AG04450 (cell line): ENCODE results near the gene PDHX. TPM values are rescaled to one million over a fixed set of nuclear protein-coding genes. Genes with fewer than 3 reads are reported as not detected.
A peak's percentile ranks its signal among the peaks of the same experiment; 100 is the strongest.
"Not testable (repeated sequence)": the region's sequence is repeated elsewhere in the genome, so short reads cannot be mapped to it uniquely, and the experiment has no call there.

Experiments used
- CTCF ChIA-PET: fragments of 300-600, 350-600 bp; formaldehyde crosslinking; extraction: SDS; loops from one replicate; lab custom pipeline; 2022; ENCODE audit warnings: antibody characterized with exemption, inconsistent platforms; lab: Charles Lee
- POLR2A ChIA-PET: fragments of 350-600 bp; formaldehyde crosslinking; extraction: SDS; loops from one replicate; lab custom pipeline; 2021; ENCODE audit warnings: antibody characterized with exemption, inconsistent platforms; lab: Yijun Ruan, JAX
- DNase-seq: peaks from one replicate; pipeline ENCODE4 v3.0.0-alpha.2; 2011; ENCODE audit warnings: low read depth, low spot score
- H3K27ac ChIP-seq: one replicate; pipeline ENCODE4 v1.5.1; 2012; ENCODE audit warnings: low read depth, low read length, control low read depth
- H3K27me3 ChIP-seq: one replicate; pipeline ENCODE4 v1.6.0; 2012; ENCODE audit warnings: low read length; ENCODE audit not compliant: control insufficient read depth, insufficient read depth
- H3K4me3 ChIP-seq: 2 replicates; pipeline ENCODE4 v1.5.1; 2011; ENCODE audit warnings: mild to moderate bottlenecking, low read depth, low read length, control low read depth
- H3K9me3 ChIP-seq: 2 replicates; pipeline ENCODE4 v1.5.1; 2012; ENCODE audit warnings: low read length; ENCODE audit not compliant: control insufficient read depth, insufficient read depth
- CTCF ChIP-seq: IDR thresholded peaks from 2 replicates; pipeline ENCODE4 v1.5.1; 2011; ENCODE audit warnings: low read depth, low read length, control low read depth, inconsistent platforms
- polyA plus RNA-seq: library from polyadenylated mRNA; depleted of rRNA; stranded (reverse); fragments of >200 nt; gene quantifications from 2 replicates; pipeline ENCODE4 v1.2.3, GENCODE V29; 2011

Gene PDHX
- polyA plus RNA-seq, 1 experiment: 68.8 TPM

- DNase-seq: peak; percentile 3
- CTCF ChIA-PET: interaction anchor here (0.6 to 8.8 kb wide), 24 partner anchors 10 to 521 kb away, joined by 3 to 213 read pairs (median 4); partner anchors contain the start of genes APIP, ELF5 and PDHX
- H3K27ac ChIP-seq: no peak overlapping the region
- no peaks in the 10 kb centered on the region for H3K27me3 ChIP-seq
- TF ChIP-seq CTCF: peak; percentile 56
- POLR2A ChIA-PET: no interaction called here
- no peaks in the 10 kb centered on the region for H3K9me3 ChIP-seq
- no peak overlapping the region for H3K4me3 ChIP-seq
These were observed 25.6 kb upstream of the PDHX start for GRCh38 chr11:34890812-34891211.

GRCh38 chr11:34891611-34892010 is 24.8 kb upstream of the PDHX start:
- TF ChIP-seq CTCF: no peak
- Histone ChIP-seq H3K4me3 (no peak overlapping the region), H3K27me3 (no peaks in the 10 kb centered on the region), H3K27ac (no peak overlapping the region), H3K9me3 (no peaks in the 10 kb centered on the region)
- CTCF ChIA-PET: interaction anchor here (0.6 to 8.8 kb wide), 26 partner anchors 11 to 521 kb away, joined by 3 to 213 read pairs (median 4); partner anchors contain the start of genes APIP, ELF5 and PDHX
- POLR2A ChIA-PET: no interaction called here
- DNase-seq: no peak

- no peak overlapping the region for H3K27ac ChIP-seq
- CTCF ChIA-PET: interaction anchor here (2.4 to 8.8 kb wide), 3 partner anchors 292 to 307 kb away, joined by 7 to 213 read pairs (median 16); no protein-coding TSS in a partner anchor
- no peaks in the 10 kb centered on the region for H3K27me3 ChIP-seq
- no peak for TF ChIP-seq CTCF
- DNase-seq: no peak
- no peak overlapping the region for H3K4me3 ChIP-seq
- peaks cover 4% of the 10 kb centered on the region for H3K9me3 ChIP-seq
- POLR2A ChIA-PET: no interaction called here
These were observed 23.0 kb upstream of the PDHX start for GRCh38 chr11:34893416-34893815.

GRCh38 chr11:34896191-34896590 is 20.2 kb upstream of the PDHX start:
- POLR2A ChIA-PET, H3K27ac ChIP-seq, H3K4me3 ChIP-seq, H3K27me3 ChIP-seq, DNase-seq: not testable (repeated sequence)
- peaks cover 25% of the 10 kb centered on the region for H3K9me3 ChIP-seq
- CTCF ChIA-PET: interaction anchor here (0.9 kb wide), 1 partner anchor 310 kb away, joined by 4 read pairs; no protein-coding TSS in a partner anchor

GRCh38 chr11:34897171-34897870 is 19.1 kb upstream of the PDHX start:
- ChIA-PET POLR2A (no interaction called here), CTCF (interaction anchor here (1.0 to 2.9 kb wide), 2 partner anchors 311 to 405 kb away, joined by 3 to 16 read pairs; no protein-coding TSS in a partner anchor)
- Histone ChIP-seq H3K27ac (no peak overlapping the region), H3K4me3 (no peak overlapping the region), H3K9me3 (peaks cover 35% of the 10 kb centered on the region), H3K27me3 (no peaks in the 10 kb centered on the region)
- DNase-seq: no peak
- TF ChIP-seq CTCF: no peak
